CD14-positive monocyte (primary cell): ENCODE results near the gene KCNMA1. TPM values are rescaled to one million over a fixed set of nuclear protein-coding genes. Genes with fewer than 3 reads are reported as not detected.

ENCODE experiments used
- DNase-seq, 3 donors: peaks; one replicate each; pipeline ENCODE4 v3.0.0-alpha.2; 2011 to 2022
- H2AFZ ChIP-seq: 2 replicates; pipeline ENCODE4 v1.6.0; 2012; ENCODE audit warnings: mild to moderate bottlenecking, low read depth, low read length, inconsistent platforms; ENCODE audit not compliant: insufficient read depth, poor library complexity, severe bottlenecking
- H3K27ac ChIP-seq, 2 donors: 1 replicate in 1 of 2; 2 replicates in 1 of 2; pipeline ENCODE4 v1.5.1; 2012 to 2013; ENCODE audit warnings: low read length in 2 of 2, control low read depth in 1 of 2, inconsistent platforms in 1 of 2, low read depth in 1 of 2, mild to moderate bottlenecking in 1 of 2
- H3K27me3 ChIP-seq, 2 donors: one replicate each; pipeline versions ENCODE4 v1.6.0 to v1.6.1; 2011 to 2013; ENCODE audit warnings: low read length in 2 of 2; ENCODE audit not compliant: control insufficient read depth in 2 of 2, insufficient read depth in 2 of 2
- H3K36me3 ChIP-seq, 2 donors: replicated peaks in 1 of 2; 1 replicate in 1 of 2; 2 replicates in 1 of 2; pipeline versions ENCODE4 v1.5.1 to v1.6.1; 2012 to 2013; ENCODE audit warnings: low read length in 2 of 2, control low read depth in 1 of 2, inconsistent platforms in 1 of 2, mild to moderate bottlenecking in 1 of 2; ENCODE audit not compliant: insufficient read depth in 2 of 2, control insufficient read depth in 1 of 2
- H3K4me1 ChIP-seq, 2 donors: 1 replicate in 1 of 2; 2 replicates in 1 of 2; pipeline versions ENCODE4 v1.5.1 to v1.6.1; 2012 to 2013; ENCODE audit warnings: low read length in 2 of 2, control low read depth in 1 of 2, inconsistent platforms in 1 of 2, mild to moderate bottlenecking in 1 of 2, moderate library complexity in 1 of 2; ENCODE audit not compliant: insufficient read depth in 2 of 2, control insufficient read depth in 1 of 2
- H3K4me2 ChIP-seq: replicated peaks from 2 replicates; pipeline ENCODE3; 2012; ENCODE audit warnings: low read length, moderate library complexity, mild to moderate bottlenecking; ENCODE audit not compliant: poor library complexity, severe bottlenecking; ENCODE audit errors: extremely low read depth
- H3K4me3 ChIP-seq, 3 experiments: fragments of 200-600 bp in 1 of 3; sonication (generic) in 1 of 3; replicated peaks in 1 of 3; 1 replicate in 2 of 3; 2 replicates in 1 of 3; pipeline ENCODE4 v1.5.1; 2011 to 2013; ENCODE audit warnings: low read length in 3 of 3, mild to moderate bottlenecking in 3 of 3, control low read depth in 2 of 3, low read depth in 2 of 3, inconsistent platforms in 1 of 3, moderate library complexity in 1 of 3
- H3K79me2 ChIP-seq: 2 replicates; pipeline ENCODE4 v1.6.0; 2012; ENCODE audit warnings: mild to moderate bottlenecking, control low read depth, inconsistent platforms, low read length, moderate library complexity; ENCODE audit not compliant: insufficient read depth
- H3K9ac ChIP-seq: 2 replicates; pipeline ENCODE4 v1.6.0; 2017; ENCODE audit warnings: low read length, mild to moderate bottlenecking; ENCODE audit not compliant: insufficient read depth, poor library complexity, severe bottlenecking
- H3K9me3 ChIP-seq, 2 donors: replicated peaks in 1 of 2; 1 replicate in 1 of 2; 2 replicates in 1 of 2; pipeline versions ENCODE4 v1.5.1 to v1.6.1; 2012 to 2013; ENCODE audit warnings: low read length in 2 of 2, control low read depth in 1 of 2; ENCODE audit not compliant: control insufficient read depth in 1 of 2, insufficient read depth in 1 of 2
- H4K20me1 ChIP-seq: 2 replicates; pipeline ENCODE4 v1.6.0; 2012; ENCODE audit warnings: mild to moderate bottlenecking, low read length, control low read depth, moderate library complexity; ENCODE audit not compliant: insufficient read depth
- H3K27ac Mint-ChIP-seq, 7 donors: one replicate each; pipeline ENCODE4 v1.8.0; 2020; ENCODE audit warnings: mild to moderate bottlenecking in 7 of 7, mixed read lengths in 7 of 7, moderate library complexity in 6 of 7, inconsistent platforms in 2 of 7
- H3K27me3 Mint-ChIP-seq, 3 donors: one replicate each; pipeline ENCODE4 v1.8.0; 2021 to 2022; ENCODE audit warnings: low read depth in 3 of 3, mild to moderate bottlenecking in 3 of 3, mixed read lengths in 3 of 3, moderate library complexity in 3 of 3, inconsistent platforms in 1 of 3
- H3K36me3 Mint-ChIP-seq, 2 donors: one replicate each; pipeline ENCODE4 v1.8.0; 2020; ENCODE audit warnings: mixed read lengths in 2 of 2, inconsistent platforms in 1 of 2, mild to moderate bottlenecking in 1 of 2
- H3K4me1 Mint-ChIP-seq: one replicate; pipeline ENCODE4 v1.8.0; 2020; ENCODE audit warnings: mild to moderate bottlenecking, mixed read lengths
- H3K4me3 Mint-ChIP-seq, 2 donors: one replicate each; pipeline ENCODE4 v1.8.0; 2020; ENCODE audit warnings: mild to moderate bottlenecking in 2 of 2, mixed read lengths in 2 of 2, moderate library complexity in 1 of 2
- H3K9me3 Mint-ChIP-seq, 7 donors: one replicate each; pipeline ENCODE4 v1.8.0; 2020 to 2022; ENCODE audit warnings: mixed read lengths in 7 of 7, mild to moderate bottlenecking in 6 of 7, moderate library complexity in 6 of 7, inconsistent platforms in 2 of 7
- WGBS: methylation state at CpG from one replicate; pipeline ENCODE4 v1.1.5; 2013; ENCODE audit warnings: missing lambda C conversion rate; ENCODE audit not compliant: insufficient coverage; 5-methylcytosine and 5-hydroxymethylcytosine counted together
- intact Hi-C, 2 donors: fragments of 100-400 bp; cut with micrococcal nuclease; formaldehyde crosslinking; loops; one replicate each; pipeline versions ENCODE4 v1.15.0 to v1.15.1; 2023
- polyA plus RNA-seq, 3 donors: library from polyadenylated mRNA; depleted of rRNA in 1 of 3; unstranded in 2 of 3; stranded (reverse) in 1 of 3; fragments of 300-500 nt in 2 of 3; fragments of >200 nt in 1 of 3; fragmentation: Illumina TruSeq in 2 of 3; gene quantifications; 1 replicate in 2 of 3; 2 replicates in 1 of 3; pipeline ENCODE4 v1.2.3, GENCODE V29; 2012 to 2021
- TF ChIP-seq, protein P1 (sequence below): fragments of 200-600 bp; IDR thresholded peaks from one replicate; pipeline ENCODE4 v1.8.0; 2022; ENCODE audit warnings: antibody characterized with exemption, mild to moderate bottlenecking

KCNMA1 gene
- polyA plus RNA-seq, 3 donors, result 0.11 to 1.0 TPM; not detected in 1

DNA sequence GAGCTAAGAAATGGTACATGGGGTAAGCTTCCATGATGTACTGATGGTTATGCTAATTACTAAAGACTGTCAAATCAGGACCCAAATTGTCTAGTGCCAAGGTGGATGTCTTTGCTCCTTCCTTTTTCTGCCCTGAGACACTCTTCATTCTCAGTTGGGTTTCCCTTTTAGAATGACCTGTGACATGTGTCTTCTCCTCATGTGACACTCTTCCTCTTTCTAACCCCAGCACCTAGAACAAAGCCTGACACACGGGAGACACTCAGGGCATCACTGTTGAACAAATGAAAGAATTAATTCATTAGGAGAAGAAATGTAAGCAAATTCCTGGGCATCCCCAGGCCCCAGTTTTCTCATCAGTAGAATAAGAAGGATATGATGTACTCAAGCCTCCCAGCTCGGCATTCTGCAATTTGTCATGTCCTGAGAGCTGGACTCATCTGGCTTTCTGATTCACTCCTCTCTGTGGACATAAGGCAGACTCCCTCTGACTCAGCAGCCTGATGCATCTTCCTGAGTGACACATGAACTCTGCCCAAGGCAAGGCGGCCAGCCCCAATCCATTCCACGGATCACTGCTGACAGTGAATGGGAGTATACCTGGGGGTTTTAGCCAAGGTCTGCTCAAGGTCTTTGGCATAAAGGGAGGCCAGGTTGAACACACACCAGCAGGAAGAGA lies 473.8 kb downstream of the KCNMA1 start:
- no peak overlapping the region for H3K9ac ChIP-seq
- intact Hi-C loops, result no loop called here
- no peak overlapping the region for H3K27ac ChIP-seq
- peak in 2 of 3 donors; percentile 6 to 73 for DNase-seq
- no peak overlapping the region for H3K4me3 Mint-ChIP-seq
- peaks cover 0 to 5% (median 0%) of the 10 kb centered on the region in 7 donors for H3K9me3 Mint-ChIP-seq
- no peak overlapping the region for H2AFZ ChIP-seq
- no peaks in the 10 kb centered on the region for H3K79me2 ChIP-seq
- H3K4me2 ChIP-seq, result no peak overlapping the region
- H3K36me3 Mint-ChIP-seq, result no peaks in the 10 kb centered on the region
- H3K4me1 Mint-ChIP-seq, result peaks cover 9% of the 10 kb centered on the region
- TF ChIP-seq, protein P1, sequence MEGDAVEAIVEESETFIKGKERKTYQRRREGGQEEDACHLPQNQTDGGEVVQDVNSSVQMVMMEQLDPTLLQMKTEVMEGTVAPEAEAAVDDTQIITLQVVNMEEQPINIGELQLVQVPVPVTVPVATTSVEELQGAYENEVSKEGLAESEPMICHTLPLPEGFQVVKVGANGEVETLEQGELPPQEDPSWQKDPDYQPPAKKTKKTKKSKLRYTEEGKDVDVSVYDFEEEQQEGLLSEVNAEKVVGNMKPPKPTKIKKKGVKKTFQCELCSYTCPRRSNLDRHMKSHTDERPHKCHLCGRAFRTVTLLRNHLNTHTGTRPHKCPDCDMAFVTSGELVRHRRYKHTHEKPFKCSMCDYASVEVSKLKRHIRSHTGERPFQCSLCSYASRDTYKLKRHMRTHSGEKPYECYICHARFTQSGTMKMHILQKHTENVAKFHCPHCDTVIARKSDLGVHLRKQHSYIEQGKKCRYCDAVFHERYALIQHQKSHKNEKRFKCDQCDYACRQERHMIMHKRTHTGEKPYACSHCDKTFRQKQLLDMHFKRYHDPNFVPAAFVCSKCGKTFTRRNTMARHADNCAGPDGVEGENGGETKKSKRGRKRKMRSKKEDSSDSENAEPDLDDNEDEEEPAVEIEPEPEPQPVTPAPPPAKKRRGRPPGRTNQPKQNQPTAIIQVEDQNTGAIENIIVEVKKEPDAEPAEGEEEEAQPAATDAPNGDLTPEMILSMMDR, result no peak
- H4K20me1 ChIP-seq, result no peaks in the 10 kb centered on the region
- H3K27me3 Mint-ChIP-seq, result peaks cover 16 to 42% (median 19%) of the 10 kb centered on the region in 3 donors
- 86% methylated on average over 1 of the region's 4 CpGs for WGBS
- H3K36me3 ChIP-seq, result no peaks in the 10 kb centered on the region
- H3K4me3 ChIP-seq, result no peak overlapping the region
- H3K27ac Mint-ChIP-seq, result peak overlapping the region in 2 of 7 donors; percentile 6 to 58
- no peaks in the 10 kb centered on the region for H3K4me1 ChIP-seq
- no peaks in the 10 kb centered on the region for H3K9me3 ChIP-seq
- peaks cover 9 to 16% of the 10 kb centered on the region in 2 donors for H3K27me3 ChIP-seq

- no CpG with 5 or more reads among the region's 4 CpGs for WGBS
- TF ChIP-seq, protein P1, result no peak
These were observed 474.9 kb downstream of the KCNMA1 start for GRCh38 chr10:77162697-77163096.

More at GRCh38 chr10:77162697-77163096, 474.9 kb downstream of the KCNMA1 start:
- H3K36me3 Mint-ChIP-seq, result no peaks in the 10 kb centered on the region
- no peak for DNase-seq
- H3K27ac Mint-ChIP-seq, result no peak overlapping the region
- no peaks in the 10 kb centered on the region for H3K36me3 ChIP-seq
- no peak overlapping the region for H3K27ac ChIP-seq
- no peak overlapping the region for H3K9ac ChIP-seq
- H3K4me2 ChIP-seq, result no peak overlapping the region
- H3K27me3 ChIP-seq, result peaks cover 9 to 16% of the 10 kb centered on the region in 2 donors
- no peak overlapping the region for H2AFZ ChIP-seq
- no peaks in the 10 kb centered on the region for H3K79me2 ChIP-seq
- no peaks in the 10 kb centered on the region for H3K4me1 ChIP-seq
- H4K20me1 ChIP-seq, result no peaks in the 10 kb centered on the region
- H3K4me3 Mint-ChIP-seq, result no peak overlapping the region
- intact Hi-C loops, result no loop called here
- no peak overlapping the region for H3K4me3 ChIP-seq
- H3K27me3 Mint-ChIP-seq, result peaks cover 16 to 46% (median 19%) of the 10 kb centered on the region in 3 donors
- peaks cover 0 to 5% (median 0%) of the 10 kb centered on the region in 7 donors for H3K9me3 Mint-ChIP-seq
- peaks cover 9% of the 10 kb centered on the region for H3K4me1 Mint-ChIP-seq
- no peaks in the 10 kb centered on the region for H3K9me3 ChIP-seq
